Fibroblast of pulmonary artery (primary cell): ENCODE results near the gene LRP1B.

Experiments
- DNase-seq: peaks from one replicate; pipeline ENCODE4 v3.0.0-alpha.2; 2010; ENCODE audit warnings: low read depth
- H3K4me3 ChIP-seq: replicated peaks from 2 replicates; pipeline ENCODE4 v1.5.1; 2011; ENCODE audit warnings: low read depth, mild to moderate bottlenecking, control low read depth, low read length, moderate library complexity
- CTCF ChIP-seq: IDR thresholded peaks from 2 replicates; pipeline ENCODE4 v1.5.1; 2011; ENCODE audit warnings: mild to moderate bottlenecking, control low read depth, low read length, inconsistent platforms; ENCODE audit errors: missing control alignments

The LRP1B gene

GRCh38 chr2:141737492-141738255 is 393.1 kb downstream of the LRP1B start:
- H3K4me3 ChIP-seq, result no peak overlapping the region
- no peak for TF ChIP-seq CTCF
- DNase-seq, result no peak

- no peak for TF ChIP-seq CTCF
- DNase-seq, result no peak
- no peak overlapping the region for H3K4me3 ChIP-seq
Observed at GRCh38 chr2:141736466-141736865, 394.4 kb downstream of the LRP1B start.

- no peak overlapping the region for H3K4me3 ChIP-seq
- no peak for DNase-seq
- TF ChIP-seq CTCF, result no peak
Observed at GRCh38 chr2:141728886-141729285, 401.9 kb downstream of the LRP1B start.

- H3K4me3 ChIP-seq, result no peak overlapping the region
- no peak for DNase-seq
- TF ChIP-seq CTCF, result no peak
Observed at GRCh38 chr2:141728142-141728541, 402.7 kb downstream of the LRP1B start.

- no peak for TF ChIP-seq CTCF
- no peak for DNase-seq
- no peak overlapping the region for H3K4me3 ChIP-seq
Observed at GRCh38 chr2:141724426-141724825, 406.4 kb downstream of the LRP1B start.

- TF ChIP-seq CTCF, result no peak
- DNase-seq, result no peak
- H3K4me3 ChIP-seq, result no peak overlapping the region
Observed at GRCh38 chr2:141723814-141724213, 407.0 kb downstream of the LRP1B start.

GRCh38 chr2:141720476-141720875 is 410.3 kb downstream of the LRP1B start:
- TF ChIP-seq CTCF, result no peak
- no peak for DNase-seq
- H3K4me3 ChIP-seq, result no peak overlapping the region
